GM19324 (cell line): ENCODE data around the gene MDC1.

Experiments
- ATAC-seq: cut with Tn5 transposase; IDR thresholded peaks from one replicate; pipeline ENCODE4 v1.9.1; 2021; ENCODE audit warnings: mild to moderate bottlenecking, moderate library complexity; ENCODE audit not compliant: unreplicated experiment, low FRiP score

Gene MDC1

GRCh38 chr6:30705620-30706019 lies 11.5 kb downstream of the MDC1 start:
- ATAC-seq = no peak

- no peak for ATAC-seq
Measured at GRCh38 chr6:30703821-30704220, 13.3 kb downstream of the MDC1 start.

- no peak for ATAC-seq
Measured at GRCh38 chr6:30703011-30703410, 14.1 kb downstream of the MDC1 start.

- no peak for ATAC-seq
Measured at GRCh38 chr6:30700340-30700739, 16.7 kb downstream of the MDC1 start.

GRCh38 chr6:30696432-30696831 lies 20.6 kb downstream of the MDC1 start:
- no peak for ATAC-seq

GRCh38 chr6:30691208-30691847 lies 25.8 kb downstream of the MDC1 start:
- ATAC-seq = no peak

- peak; percentile 33 for ATAC-seq
Measured at GRCh38 chr6:30690403-30691207, 26.5 kb downstream of the MDC1 start, which contains the start of gene NRM. TSS of gene NRM (minus strand) at chr6:30690984. CDS start at chr6:30690974, 10 bp downstream.

GRCh38 chr6:30689985-30690384 lies 27.1 kb downstream of the MDC1 start:
- ATAC-seq = no peak

GRCh38 chr6:30689022-30689865 lies 27.8 kb downstream of the MDC1 start:
- no peak for ATAC-seq

- ATAC-seq = no peak
Measured at GRCh38 chr6:30688569-30688968, 28.5 kb downstream of the MDC1 start.

- ATAC-seq = no peak
Measured at GRCh38 chr6:30687659-30688431, 29.2 kb downstream of the MDC1 start.

GRCh38 chr6:30686908-30687658 lies 30.0 kb downstream of the MDC1 start:
- peak; percentile 41 for ATAC-seq

- ATAC-seq = peak; percentile 30
Measured at GRCh38 chr6:30686009-30686907, 30.8 kb downstream of the MDC1 start, which contains the start of gene PPP1R18. TSS of gene PPP1R18 (minus strand) at chr6:30686645. CDS start at chr6:30686018, 627 bp downstream.

GRCh38 chr6:30685157-30686008 lies 31.7 kb downstream of the MDC1 start:
- ATAC-seq = no peak

- no peak for ATAC-seq
Measured at GRCh38 chr6:30684386-30685156, 32.5 kb downstream of the MDC1 start.

- ATAC-seq = no peak
Measured at GRCh38 chr6:30683980-30684338, 33.1 kb downstream of the MDC1 start.
